SK-N-SH (cell line): ENCODE data around the gene CDH4.

Experiments
- CTCF ChIP-seq: fragments of 200-600 bp; sonication (generic); IDR thresholded peaks from 2 replicates; pipeline ENCODE4 v1.6.1; 2017; ENCODE audit warnings: antibody characterized with exemption, mild to moderate bottlenecking, moderate library complexity
- ELF1 ChIP-seq: IDR thresholded peaks from 2 replicates; pipeline ENCODE4 v1.4.0; 2012
- EP300 ChIP-seq, 2 experiments: IDR thresholded peaks; 2 replicates each; pipeline versions ENCODE4 v1.4.0 to v1.6.1; 2012; ENCODE audit warnings: borderline replicate concordance in 1 of 2, low read depth in 1 of 2, low read length in 1 of 2
- EZH2phosphoT487 ChIP-seq: fragments of 200-600 bp; sonication (generic); IDR thresholded peaks from 2 replicates; pipeline ENCODE4 v1.6.1; 2017; ENCODE audit warnings: low read depth, mixed run types, mild to moderate bottlenecking, antibody characterized with exemption, moderate library complexity, borderline replicate concordance
- MAX ChIP-seq: IDR thresholded peaks from 2 replicates; pipeline ENCODE4 v1.4.0; 2012; ENCODE audit warnings: low read depth
- MXI1 ChIP-seq: IDR thresholded peaks from 2 replicates; pipeline ENCODE4 v1.6.1; 2012; ENCODE audit warnings: mild to moderate bottlenecking, low read depth, low read length, improper control_type of control experiment
- PBX3 ChIP-seq: IDR thresholded peaks from 2 replicates; pipeline ENCODE4; 2012
- POLR2AphosphoS5 ChIP-seq: IDR thresholded peaks from 2 replicates; pipeline ENCODE4 v1.6.1; 2012; ENCODE audit warnings: low read depth, low read length
- RCOR1 ChIP-seq: fragments of 150-350 bp; IDR thresholded peaks from 2 replicates; pipeline ENCODE4 v1.6.1; 2017; ENCODE audit warnings: antibody characterized with exemption, low read length
- REST ChIP-seq: IDR thresholded peaks from 2 replicates; pipeline ENCODE4 v1.6.1; 2012; ENCODE audit warnings: mild to moderate bottlenecking, low read depth, low read length, moderate library complexity
- RXRA ChIP-seq: IDR thresholded peaks from 2 replicates; pipeline ENCODE4 v1.4.0; 2012; ENCODE audit warnings: low read depth, mild to moderate bottlenecking, borderline replicate concordance
- TAF1 ChIP-seq: IDR thresholded peaks from 2 replicates; pipeline ENCODE4 v1.6.1; 2012; ENCODE audit warnings: low read depth, mild to moderate bottlenecking, low read length, moderate library complexity, borderline replicate concordance
- USF1 ChIP-seq: IDR thresholded peaks from 2 replicates; pipeline ENCODE4 v1.4.0; 2012; ENCODE audit warnings: low read depth, borderline replicate concordance
- ZBTB33 ChIP-seq: IDR thresholded peaks from 2 replicates; pipeline ENCODE4 v1.4.0; 2012; ENCODE audit warnings: low read depth, borderline replicate concordance

GRCh38 chr20:61254881-61255626 lies 3.0 kb downstream of the CDH4 start:
- no peak for TF ChIP-seq ZBTB33
- TF ChIP-seq ELF1, result no peak
- TF ChIP-seq MXI1, result no peak
- no peak for TF ChIP-seq TAF1
- TF ChIP-seq PBX3, result no peak
- no peak for TF ChIP-seq REST
- TF ChIP-seq USF1, result no peak
- TF ChIP-seq EZH2phosphoT487, result no peak
- TF ChIP-seq CTCF, result no peak
- no peak for TF ChIP-seq EP300 (IDR thresholded peaks at IDR 0.05; ENCODE audit: borderline replicate concordance in 1 of 2, low read depth in 1 of 2, low read length in 1 of 2)
- no peak for TF ChIP-seq POLR2AphosphoS5
- no peak for TF ChIP-seq MAX
- no peak for TF ChIP-seq RCOR1
- TF ChIP-seq RXRA, result no peak
